Type B pancreatic cell (in vitro differentiated cells): ENCODE data around the gene DDX28. TPM values are rescaled to one million over a fixed set of nuclear protein-coding genes. Genes with fewer than 3 reads are reported as not detected.
"Not testable (repeated sequence)": the region's sequence is repeated elsewhere in the genome, so short reads cannot be mapped to it uniquely, and the experiment has no call there.

Experiments used
- DNase-seq: peaks from one replicate; pipeline ENCODE4 v3.0.0; 2021; ENCODE audit warnings: mixed read lengths; ENCODE audit not compliant: unreplicated experiment; ENCODE audit errors: extremely low spot score
- H3K27ac Mint-ChIP-seq: 2 replicates; pipeline ENCODE4 v1.8.0; 2021; ENCODE audit warnings: mild to moderate bottlenecking, mixed read lengths
- H3K27me3 Mint-ChIP-seq: 2 replicates; pipeline ENCODE4 v1.8.0; 2021; ENCODE audit warnings: mixed read lengths
- H3K36me3 Mint-ChIP-seq: 2 replicates; pipeline ENCODE4 v1.8.0; 2021; ENCODE audit warnings: mixed read lengths
- H3K4me1 Mint-ChIP-seq: one replicate; pipeline ENCODE4 v1.8.0; 2021; ENCODE audit warnings: mixed read lengths; ENCODE audit not compliant: unreplicated experiment
- H3K4me3 Mint-ChIP-seq: 2 replicates; pipeline ENCODE4 v1.8.0; 2021; ENCODE audit warnings: mild to moderate bottlenecking, mixed read lengths
- H3K9me3 Mint-ChIP-seq: 2 replicates; pipeline ENCODE4 v1.8.0; 2021; ENCODE audit warnings: mixed read lengths
- CTCF ChIP-seq: fragments of 200-600 bp; sonication (generic); conservative IDR thresholded peaks from 2 replicates; pipeline ENCODE4 v1.5.0; 2021; ENCODE audit warnings: antibody characterized with exemption, mild to moderate bottlenecking
- total RNA-seq: library from RNA; stranded (reverse); gene quantifications from 2 replicates; pipeline ENCODE4 v1.2.1, GENCODE V29; 2021; ENCODE audit warnings: low replicate concordance

Gene DDX28
- total RNA-seq, 1 donor from 2014 or later = 14.7 TPM

- H3K27ac Mint-ChIP-seq = no peak within 1 kb of the TSS
- no peak within 1 kb of the TSS for H3K4me3 Mint-ChIP-seq
- TF ChIP-seq CTCF = no peak
- H3K27me3 Mint-ChIP-seq = peaks cover 10% of the 10 kb centered on the region
- no peaks in the 10 kb centered on the region for H3K36me3 Mint-ChIP-seq
- peaks cover 4% of the 10 kb centered on the region for H3K4me1 Mint-ChIP-seq
- DNase-seq = no peak
- H3K9me3 Mint-ChIP-seq = no peaks in the 10 kb centered on the region
Observed at GRCh38 chr16:67979955-67980678, 42.9 kb downstream of the DDX28 start, which contains the start of gene DPEP3. Gene DPEP3 (minus strand): TSS chr16:67980499. CDS start chr16:67980380, 119 bp downstream.

- no peaks in the 10 kb centered on the region for H3K9me3 Mint-ChIP-seq
- no peaks in the 10 kb centered on the region for H3K36me3 Mint-ChIP-seq
- no peak for DNase-seq
- no peak for TF ChIP-seq CTCF
- peaks cover 10% of the 10 kb centered on the region for H3K27me3 Mint-ChIP-seq
- H3K4me1 Mint-ChIP-seq = no peaks in the 10 kb centered on the region
- H3K4me3 Mint-ChIP-seq = no peak overlapping the region
- no peak overlapping the region for H3K27ac Mint-ChIP-seq
Observed at GRCh38 chr16:67977469-67978227, 45.4 kb downstream of the DDX28 start.

GRCh38 chr16:67977005-67977404 is 46.0 kb downstream of the DDX28 start:
- Mint-ChIP-seq H3K36me3 (no peaks in the 10 kb centered on the region), H3K4me1 (no peaks in the 10 kb centered on the region), H3K27me3 (peaks cover 10% of the 10 kb centered on the region), H3K4me3 (no peak overlapping the region), H3K27ac (no peak overlapping the region), H3K9me3 (no peaks in the 10 kb centered on the region)
- TF ChIP-seq CTCF = no peak
- no peak for DNase-seq

GRCh38 chr16:67976205-67976604 is 46.8 kb downstream of the DDX28 start:
- H3K27me3 Mint-ChIP-seq = peaks cover 10% of the 10 kb centered on the region
- H3K4me3 Mint-ChIP-seq = no peak overlapping the region
- H3K27ac Mint-ChIP-seq = no peak overlapping the region
- DNase-seq = no peak
- no peaks in the 10 kb centered on the region for H3K36me3 Mint-ChIP-seq
- H3K9me3 Mint-ChIP-seq = no peaks in the 10 kb centered on the region
- no peak for TF ChIP-seq CTCF
- H3K4me1 Mint-ChIP-seq = no peaks in the 10 kb centered on the region

GRCh38 chr16:67975321-67976105 is 47.5 kb downstream of the DDX28 start:
- no peak for TF ChIP-seq CTCF
- Mint-ChIP-seq H3K27me3 (peaks cover 13% of the 10 kb centered on the region), H3K9me3 (no peaks in the 10 kb centered on the region), H3K27ac (no peak overlapping the region), H3K4me3 (no peak overlapping the region), H3K36me3 (no peaks in the 10 kb centered on the region), H3K4me1 (no peaks in the 10 kb centered on the region)
- no peak for DNase-seq

GRCh38 chr16:67972285-67972684 is 50.7 kb downstream of the DDX28 start:
- H3K27me3 Mint-ChIP-seq = peaks cover 16% of the 10 kb centered on the region
- H3K9me3 Mint-ChIP-seq, H3K27ac Mint-ChIP-seq, H3K4me3 Mint-ChIP-seq, H3K36me3 Mint-ChIP-seq, H3K4me1 Mint-ChIP-seq, DNase-seq: not testable (repeated sequence)
